A549 (cell line): ENCODE measurements around the gene LEUTX. TPM values are rescaled to one million over a fixed set of nuclear protein-coding genes. Genes with fewer than 3 reads are reported as not detected.

ENCODE experiments used
- ATAC-seq, 2 experiments: fragments of 200-7000 bp in 1 of 2; fragments of >200 bp in 1 of 2; cut with Nextera tagmentation in 1 of 2; cut with Tn5 transposase in 1 of 2; 3 replicates each; pipeline versions ENCODE4 v1.8.0 to v1.9.1; 2018 to 2020; ENCODE audit warnings: mild to moderate bottlenecking in 1 of 2, moderate library complexity in 1 of 2
- CTCF ChIA-PET: fragments of 300-600 bp; sonication (Branson Sonifier 250); formaldehyde crosslinking; extraction: SDS; loops from one replicate; lab custom pipeline; 2021; ENCODE audit warnings: antibody characterized with exemption, inconsistent platforms; lab: Yijun Ruan, JAX
- POLR2A ChIA-PET: fragments of 350-600 bp; formaldehyde crosslinking; extraction: SDS; loops from one replicate; lab custom pipeline; 2021; ENCODE audit warnings: antibody characterized with exemption, inconsistent platforms; lab: Yijun Ruan, JAX
- DNase-seq, 2 experiments: peaks; one replicate each; pipeline versions ENCODE4 v3.0.0 to v3.0.0-alpha.2; 2011 to 2016; ENCODE audit warnings: low read depth in 1 of 2, low spot score in 1 of 2
- FAIRE-seq: peaks from 2 replicates; lab custom pipeline; 2011; peaks lifted over from hg19 to GRCh38; lab: Jason Lieb, UNC
- H3K27ac ChIP-seq, 2 experiments: fragments of >200 bp; sonication (Bioruptor Twin); formaldehyde crosslinking; 3 replicates each; pipeline ENCODE4 v1.5.1; 2016 to 2017
- H3K4me1 ChIP-seq: fragments of >200 bp; sonication (Bioruptor Twin); formaldehyde crosslinking; 3 replicates; pipeline ENCODE4 v1.6.1; 2016
- H3K4me2 ChIP-seq: fragments of >200 bp; sonication (Bioruptor Twin); formaldehyde crosslinking; 3 replicates; pipeline ENCODE4 v1.6.1; 2016
- H3K4me3 ChIP-seq: fragments of >200 bp; sonication (Bioruptor Twin); formaldehyde crosslinking; 3 replicates; pipeline ENCODE4 v1.5.1; 2016
- H3K9me3 ChIP-seq: fragments of >200 bp; sonication (Bioruptor Twin); formaldehyde crosslinking; 3 replicates; pipeline ENCODE4 v1.6.1; 2016
- CBX2 ChIP-seq: fragments of 200-600 bp; sonication (generic); IDR thresholded peaks from 2 replicates; pipeline ENCODE4 v1.6.1; 2016; ENCODE audit warnings: low read depth, mild to moderate bottlenecking, borderline replicate concordance
- CBX8 ChIP-seq: fragments of 200-600 bp; sonication (generic); IDR thresholded peaks from 2 replicates; pipeline ENCODE4 v1.6.1; 2016
- CHD2 ChIP-seq: fragments of 150-350 bp; IDR thresholded peaks from 2 replicates; pipeline ENCODE4 v1.6.1; 2014; ENCODE audit warnings: low read length; ENCODE audit not compliant: partially characterized antibody
- CHD4 ChIP-seq: fragments of 200-600 bp; sonication (generic); IDR thresholded peaks from 2 replicates; pipeline ENCODE4 v1.6.1; 2016; ENCODE audit warnings: antibody characterized with exemption, mild to moderate bottlenecking, borderline replicate concordance
- EHF ChIP-seq: fragments of 250-450 bp; sonication (Bioruptor Pico); IDR thresholded peaks from 2 replicates; pipeline ENCODE4 v1.5.0; 2020; ENCODE audit warnings: mild to moderate bottlenecking
- ESRRA ChIP-seq: fragments of 150-350 bp; IDR thresholded peaks from 2 replicates; pipeline ENCODE4 v1.6.1; 2014; ENCODE audit warnings: mild to moderate bottlenecking, low read length, borderline replicate concordance
- FOSL2 ChIP-seq, 2 experiments: fragments of 450-650 bp in 1 of 2; fragments of >200 bp in 1 of 2; sonication (Bioruptor Twin) in 1 of 2; formaldehyde crosslinking; IDR thresholded peaks; 2 replicates each; pipeline versions ENCODE4 v1.5.0 to v1.6.1; 2016 to 2020; ENCODE audit warnings: mild to moderate bottlenecking in 1 of 2, moderate library complexity in 1 of 2
- FOXS1 ChIP-seq: fragments of 250-450 bp; sonication (Bioruptor Pico); IDR thresholded peaks from 2 replicates; pipeline ENCODE4 v1.5.0; 2020; ENCODE audit warnings: mild to moderate bottlenecking, moderate library complexity
- HDAC2 ChIP-seq: fragments of 200-600 bp; sonication (generic); IDR thresholded peaks from 2 replicates; pipeline ENCODE4 v1.6.1; 2016
- HES2 ChIP-seq: fragments of >200 bp; sonication (Bioruptor Twin); formaldehyde crosslinking; IDR thresholded peaks from 2 replicates; pipeline ENCODE4 v1.6.1; 2016
- HEYL ChIP-seq: fragments of 250-450 bp; sonication (Bioruptor Pico); IDR thresholded peaks from 2 replicates; pipeline ENCODE4 v1.8.0; 2021; ENCODE audit warnings: mild to moderate bottlenecking, moderate library complexity
- KDM1A ChIP-seq: fragments of 200-600 bp; sonication (generic); IDR thresholded peaks from 2 replicates; pipeline ENCODE4 v1.6.1; 2016; ENCODE audit warnings: low read depth, mild to moderate bottlenecking
- MAX ChIP-seq: IDR thresholded peaks from 2 replicates; pipeline ENCODE4 v1.6.1; 2012
- MYC ChIP-seq: IDR thresholded peaks from 2 replicates; pipeline ENCODE4 v1.6.1; 2012; ENCODE audit warnings: mild to moderate bottlenecking, inconsistent platforms, low read length, improper control_type of control experiment, borderline replicate concordance
- PHF8 ChIP-seq: fragments of 200-600 bp; sonication (generic); IDR thresholded peaks from 2 replicates; pipeline ENCODE4 v1.6.1; 2016; ENCODE audit warnings: low read depth, mild to moderate bottlenecking, antibody characterized with exemption, moderate library complexity, borderline replicate concordance
- RCOR1 ChIP-seq: fragments of 150-350 bp; IDR thresholded peaks from 2 replicates; pipeline ENCODE4 v1.6.1; 2014; ENCODE audit warnings: antibody characterized with exemption, low read length, low read depth
- RFX5 ChIP-seq: fragments of 450-650 bp; IDR thresholded peaks from 2 replicates; pipeline ENCODE4 v1.7.1; 2014; ENCODE audit warnings: antibody characterized with exemption, mild to moderate bottlenecking, moderate library complexity
- RNF2 ChIP-seq: fragments of 200-600 bp; sonication (generic); IDR thresholded peaks from 2 replicates; pipeline ENCODE4 v1.6.1; 2016; ENCODE audit warnings: low read depth, mild to moderate bottlenecking, antibody characterized with exemption, moderate library complexity, borderline replicate concordance
- USF2 ChIP-seq: fragments of 450-650 bp; IDR thresholded peaks from 2 replicates; pipeline ENCODE4 v1.6.1; 2014; ENCODE audit warnings: antibody characterized with exemption
- WGBS: methylation state at CpG from one replicate; pipeline ENCODE4 v1.1.6; 2017; ENCODE audit errors: missing lambda C conversion rate; 5-methylcytosine and 5-hydroxymethylcytosine counted together
- polyA plus RNA-seq, 4 experiments: library from polyadenylated mRNA; depleted of rRNA in 3 of 4; stranded (reverse); fragments of >200 nt; fragmentation: RNase III in 1 of 4; extraction: RNeasy Plus Mini Kit Qiagen cat#74134 plus additional on column Dnase treatment in 1 of 4; gene quantifications; 2 replicates in 3 of 4; 3 replicates in 1 of 4; pipeline ENCODE4 v1.2.3, GENCODE V29; 2011 to 2017
- TF ChIP-seq, protein P1 (sequence below): IDR thresholded peaks from 2 replicates; pipeline ENCODE4 v1.6.1; 2012; ENCODE audit warnings: low read depth, borderline replicate concordance
- TF ChIP-seq, protein P2 (sequence below): fragments of 250-450 bp; sonication (Bioruptor Pico); IDR thresholded peaks from 2 replicates; pipeline ENCODE4 v1.5.0; 2020; ENCODE audit warnings: low read depth, mild to moderate bottlenecking, moderate library complexity

LEUTX gene
- polyA plus RNA-seq, 2 of the 4 experiments (the other 2 are of a cell fraction), result not detected

GRCh38 chr19:39826311-39826945, 47.8 kb downstream of the LEUTX start:
- Histone ChIP-seq H3K4me3 (no peak overlapping the region), H3K27ac (no peak overlapping the region), H3K4me1 (no peaks in the 10 kb centered on the region), H3K9me3 (no peaks in the 10 kb centered on the region), H3K4me2 (no peak overlapping the region)
- no peak for TF ChIP-seq RCOR1
- no peak for TF ChIP-seq HES2
- TF ChIP-seq PHF8, result no peak
- TF ChIP-seq MAX, result no peak
- no peak for TF ChIP-seq FOSL2 (IDR thresholded peaks at IDR 0.05)
- TF ChIP-seq FOSL2 (CRISPR knock-in tag; IDR thresholded peaks at IDR 0.05), result no peak
- TF ChIP-seq CHD4, result no peak
- no peak for TF ChIP-seq KDM1A
- TF ChIP-seq RFX5, result no peak
- ATAC-seq (no peak), DNase-seq (no peak), FAIRE-seq (no peak)
- ChIA-PET POLR2A (interaction anchor here (1.2 kb wide), 1 partner anchor 20 kb away, joined by 3 read pairs; the partner anchor contains the start of gene FBL), CTCF (interaction anchor here (1.2 to 4.7 kb wide), 4 partner anchors 17 to 39 kb away, joined by 3 to 25 read pairs (median 4); no protein-coding TSS in a partner anchor)
- WGBS, result 96% methylated on average over 28 of the region's 35 CpGs

- no peak for ATAC-seq
- no peak for DNase-seq
- H3K4me1 ChIP-seq, result peaks cover 2% of the 10 kb centered on the region; the same call in 2 of the 3 replicates
- 96% methylated on average over 13 of the region's 13 CpGs for WGBS
- H3K4me2 ChIP-seq, result no peak overlapping the region
- no peak overlapping the region for H3K4me3 ChIP-seq
- no peak for TF ChIP-seq USF2
- no peak for TF ChIP-seq MAX
- TF ChIP-seq RNF2, result no peak
- no peak for TF ChIP-seq ESRRA
- no peak for TF ChIP-seq HDAC2
- TF ChIP-seq HEYL (CRISPR knock-in tag), result no peak
- TF ChIP-seq PHF8, result no peak
- no peak for TF ChIP-seq MYC
- TF ChIP-seq EHF, result no peak
- TF ChIP-seq CBX8, result no peak
- TF ChIP-seq CHD2, result no peak
- TF ChIP-seq, protein P1, sequence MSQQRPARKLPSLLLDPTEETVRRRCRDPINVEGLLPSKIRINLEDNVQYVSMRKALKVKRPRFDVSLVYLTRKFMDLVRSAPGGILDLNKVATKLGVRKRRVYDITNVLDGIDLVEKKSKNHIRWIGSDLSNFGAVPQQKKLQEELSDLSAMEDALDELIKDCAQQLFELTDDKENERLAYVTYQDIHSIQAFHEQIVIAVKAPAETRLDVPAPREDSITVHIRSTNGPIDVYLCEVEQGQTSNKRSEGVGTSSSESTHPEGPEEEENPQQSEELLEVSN, result no peak
- TF ChIP-seq, protein P2, sequence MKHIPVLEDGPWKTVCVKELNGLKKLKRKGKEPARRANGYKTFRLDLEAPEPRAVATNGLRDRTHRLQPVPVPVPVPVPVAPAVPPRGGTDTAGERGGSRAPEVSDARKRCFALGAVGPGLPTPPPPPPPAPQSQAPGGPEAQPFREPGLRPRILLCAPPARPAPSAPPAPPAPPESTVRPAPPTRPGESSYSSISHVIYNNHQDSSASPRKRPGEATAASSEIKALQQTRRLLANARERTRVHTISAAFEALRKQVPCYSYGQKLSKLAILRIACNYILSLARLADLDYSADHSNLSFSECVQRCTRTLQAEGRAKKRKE (CRISPR knock-in tag), result no peak
- TF ChIP-seq FOXS1, result no peak
- no peak for TF ChIP-seq CBX2
- FAIRE-seq, result no peak
- no peak overlapping the region for H3K27ac ChIP-seq
- no peaks in the 10 kb centered on the region for H3K9me3 ChIP-seq
- CTCF ChIA-PET, result interaction anchor here (0.9 to 4.7 kb wide), 6 partner anchors 9 to 143 kb away, joined by 3 to 43 read pairs (median 4); partner anchors contain the start of gene PSMC4
- POLR2A ChIA-PET, result interaction anchor here (1.5 kb wide), 1 partner anchor 19 kb away, joined by 4 read pairs; the partner anchor contains the start of gene FBL
These were observed 48.6 kb downstream of the LEUTX start for GRCh38 chr19:39827216-39827615.
